Measurements from ENCODE around the gene FTSJ1.
"Not testable (repeated sequence)": the region's sequence is repeated elsewhere in the genome, so short reads cannot be mapped to it uniquely, and the experiment has no call there.

Gene FTSJ1

GRCh38 chrX:48522291-48522690, 46.3 kb downstream of the FTSJ1 start:
- H3K27ac ChIP-seq (ENCODE audit: low read length), result peak overlapping the region; percentile 83
- H3K9me3 ChIP-seq (ENCODE audit: insufficient read depth, low read length, severe bottlenecking), result no peaks in the 10 kb centered on the region
- H4K20me1 ChIP-seq (ENCODE audit: insufficient read depth, low read length), result no peaks in the 10 kb centered on the region
- H3K36me3 ChIP-seq (ENCODE audit: insufficient read depth, low read length), result peaks cover 20% of the 10 kb centered on the region
- H3K4me3 ChIP-seq (ENCODE audit: low read depth in 1 of 2, low read length in 2 of 2), result peak overlapping the region; percentile 52 to 85; a peak in 3 of 4 replicates
- peak overlapping the region; percentile 79 for H3K4me2 ChIP-seq (ENCODE audit: insufficient read depth, low read length)
- H3K4me1 ChIP-seq (ENCODE audit: insufficient read depth, low read length), result peaks cover 37% of the 10 kb centered on the region
- H2AFZ ChIP-seq (ENCODE audit: low read depth, low read length), result peak overlapping the region; percentile 85
- H3K79me2 ChIP-seq (ENCODE audit: insufficient read depth, low read length), result peaks cover 29% of the 10 kb centered on the region
- ATAC-seq (ENCODE audit: insufficient read depth, low read depth) (no peak), DNase-seq (no peak)
- H3K27me3 ChIP-seq (ENCODE audit: insufficient read depth, low read length, poor library complexity), result no peaks in the 10 kb centered on the region
- H3K9ac ChIP-seq (ENCODE audit: low read depth, low read length), result peak overlapping the region; percentile 72
- TF ChIP-seq, protein P1, sequence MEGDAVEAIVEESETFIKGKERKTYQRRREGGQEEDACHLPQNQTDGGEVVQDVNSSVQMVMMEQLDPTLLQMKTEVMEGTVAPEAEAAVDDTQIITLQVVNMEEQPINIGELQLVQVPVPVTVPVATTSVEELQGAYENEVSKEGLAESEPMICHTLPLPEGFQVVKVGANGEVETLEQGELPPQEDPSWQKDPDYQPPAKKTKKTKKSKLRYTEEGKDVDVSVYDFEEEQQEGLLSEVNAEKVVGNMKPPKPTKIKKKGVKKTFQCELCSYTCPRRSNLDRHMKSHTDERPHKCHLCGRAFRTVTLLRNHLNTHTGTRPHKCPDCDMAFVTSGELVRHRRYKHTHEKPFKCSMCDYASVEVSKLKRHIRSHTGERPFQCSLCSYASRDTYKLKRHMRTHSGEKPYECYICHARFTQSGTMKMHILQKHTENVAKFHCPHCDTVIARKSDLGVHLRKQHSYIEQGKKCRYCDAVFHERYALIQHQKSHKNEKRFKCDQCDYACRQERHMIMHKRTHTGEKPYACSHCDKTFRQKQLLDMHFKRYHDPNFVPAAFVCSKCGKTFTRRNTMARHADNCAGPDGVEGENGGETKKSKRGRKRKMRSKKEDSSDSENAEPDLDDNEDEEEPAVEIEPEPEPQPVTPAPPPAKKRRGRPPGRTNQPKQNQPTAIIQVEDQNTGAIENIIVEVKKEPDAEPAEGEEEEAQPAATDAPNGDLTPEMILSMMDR (IDR thresholded peaks at IDR 0.05; ENCODE audit: borderline replicate concordance, extremely low read depth, low read length, poor library complexity, severe bottlenecking), result no peak
- TF ChIP-seq EZH2 (IDR thresholded peaks at IDR 0.05; ENCODE audit: borderline replicate concordance, low read depth, low read length, severe bottlenecking), result no peak

DNA sequence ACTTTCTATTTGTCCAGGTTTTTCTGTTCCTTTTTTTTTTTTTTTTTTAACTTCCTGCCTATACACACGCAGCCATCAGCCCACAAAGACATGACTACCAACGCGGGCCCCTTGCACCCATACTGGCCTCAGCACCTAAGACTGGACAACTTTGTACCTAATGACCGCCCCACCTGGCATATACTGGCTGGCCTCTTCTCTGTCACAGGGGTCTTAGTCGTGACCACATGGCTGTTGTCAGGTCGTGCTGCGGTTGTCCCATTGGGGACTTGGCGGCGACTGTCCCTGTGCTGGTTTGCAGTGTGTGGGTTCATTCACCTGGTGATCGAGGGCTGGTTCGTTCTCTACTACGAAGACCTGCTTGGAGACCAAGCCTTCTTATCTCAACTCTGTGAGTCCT, 47.7 kb downstream of the FTSJ1 start:
- Histone ChIP-seq H3K9me3 (ENCODE audit: insufficient read depth, low read length, severe bottlenecking) (no peaks in the 10 kb centered on the region), H3K4me3 (ENCODE audit: low read depth in 1 of 2, low read length in 2 of 2) (peak overlapping the region in 1 of 2 experiments; percentile 47; a peak in 2 of 4 replicates), H3K4me1 (ENCODE audit: insufficient read depth, low read length) (peaks cover 37% of the 10 kb centered on the region), H3K36me3 (ENCODE audit: insufficient read depth, low read length) (peaks cover 34% of the 10 kb centered on the region), H3K9ac (ENCODE audit: low read depth, low read length) (no peak overlapping the region), H3K79me2 (ENCODE audit: insufficient read depth, low read length) (peaks cover 29% of the 10 kb centered on the region), H3K27ac (ENCODE audit: low read length) (peak overlapping the region; percentile 32; the same call in 1 of the 2 replicates), H4K20me1 (ENCODE audit: insufficient read depth, low read length) (no peaks in the 10 kb centered on the region), H3K27me3 (ENCODE audit: insufficient read depth, low read length, poor library complexity) (no peaks in the 10 kb centered on the region), H2AFZ (ENCODE audit: low read depth, low read length) (no peak overlapping the region), H3K4me2 (ENCODE audit: insufficient read depth, low read length) (peak overlapping the region; percentile 79)
- DNase-seq, result no peak
- no peak for TF ChIP-seq EZH2 (IDR thresholded peaks at IDR 0.05; ENCODE audit: borderline replicate concordance, low read depth, low read length, severe bottlenecking)
- TF ChIP-seq, protein P1 (IDR thresholded peaks at IDR 0.05; ENCODE audit: borderline replicate concordance, extremely low read depth, low read length, poor library complexity, severe bottlenecking), result no peak
- no peak for ATAC-seq (ENCODE audit: insufficient read depth, low read depth)

GRCh38 chrX:48525853-48526252, 49.9 kb downstream of the FTSJ1 start:
- DNase-seq; H4K20me1 ChIP-seq (ENCODE audit: insufficient read depth, low read length); H3K9me3 ChIP-seq (ENCODE audit: insufficient read depth, low read length, severe bottlenecking); ATAC-seq (ENCODE audit: insufficient read depth, low read depth); H3K27me3 ChIP-seq (ENCODE audit: insufficient read depth, low read length, poor library complexity); H2AFZ ChIP-seq (ENCODE audit: low read depth, low read length); H3K4me3 ChIP-seq (ENCODE audit: low read depth in 1 of 2, low read length in 2 of 2); H3K27ac ChIP-seq (ENCODE audit: low read length); H3K9ac ChIP-seq (ENCODE audit: low read depth, low read length); H3K4me2 ChIP-seq (ENCODE audit: insufficient read depth, low read length): not testable (repeated sequence)
- H3K79me2 ChIP-seq (ENCODE audit: insufficient read depth, low read length), result peaks cover 29% of the 10 kb centered on the region
- H3K4me1 ChIP-seq (ENCODE audit: insufficient read depth, low read length), result peaks cover 30% of the 10 kb centered on the region
- peaks cover 38% of the 10 kb centered on the region for H3K36me3 ChIP-seq (ENCODE audit: insufficient read depth, low read length)

DNA sequence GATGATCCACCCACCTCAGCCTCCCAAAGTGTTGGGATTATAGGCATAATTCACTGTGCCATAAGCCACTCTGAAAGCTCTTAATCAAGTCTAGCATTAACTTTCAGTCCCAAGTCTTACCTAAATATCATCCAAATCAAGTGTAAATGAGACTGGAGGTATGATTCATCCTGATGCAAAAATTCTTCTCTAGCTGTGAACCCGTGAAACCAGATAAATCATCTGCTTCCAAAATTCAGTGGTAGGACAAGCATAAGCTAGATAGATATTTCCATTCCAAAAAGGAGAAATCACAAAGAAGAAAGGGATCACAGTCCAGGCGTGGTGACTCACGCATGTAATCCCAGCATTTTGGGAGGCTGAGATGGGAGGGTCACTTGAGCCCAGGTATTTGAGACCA, 54.7 kb downstream of the FTSJ1 start:
- Histone ChIP-seq H3K9me3 (ENCODE audit: insufficient read depth, low read length, severe bottlenecking) (no peaks in the 10 kb centered on the region), H3K4me1 (ENCODE audit: insufficient read depth, low read length) (no peaks in the 10 kb centered on the region), H2AFZ (ENCODE audit: low read depth, low read length) (no peak overlapping the region), H4K20me1 (ENCODE audit: insufficient read depth, low read length) (no peaks in the 10 kb centered on the region), H3K27ac (ENCODE audit: low read length) (no peak overlapping the region), H3K4me3 (ENCODE audit: low read depth in 1 of 2, low read length in 2 of 2) (no peak overlapping the region), H3K9ac (ENCODE audit: low read depth, low read length) (no peak overlapping the region), H3K36me3 (ENCODE audit: insufficient read depth, low read length) (peaks cover 28% of the 10 kb centered on the region), H3K4me2 (ENCODE audit: insufficient read depth, low read length) (no peak overlapping the region), H3K27me3 (ENCODE audit: insufficient read depth, low read length, poor library complexity) (no peaks in the 10 kb centered on the region), H3K79me2 (ENCODE audit: insufficient read depth, low read length) (no peaks in the 10 kb centered on the region)
- TF ChIP-seq, protein P1 (IDR thresholded peaks at IDR 0.05; ENCODE audit: borderline replicate concordance, extremely low read depth, low read length, poor library complexity, severe bottlenecking), result no peak
- TF ChIP-seq EZH2 (IDR thresholded peaks at IDR 0.05; ENCODE audit: borderline replicate concordance, low read depth, low read length, severe bottlenecking), result no peak
- DNase-seq (no peak), ATAC-seq (ENCODE audit: insufficient read depth, low read depth) (no peak)

Data from DND-41 (cell line).